Stimulated activated CD4-positive, alpha-beta T cell treated with anti-CD3 and anti-CD28 coated beads, Interleukin-15, amount 100 ng/mL, for 1 hour (primary cell): ENCODE data around the gene PDE4D.
"Not testable (repeated sequence)": the region's sequence is repeated elsewhere in the genome, so short reads cannot be mapped to it uniquely, and the experiment has no call there.

Experiments
- DNase-seq, 2 donors: peaks; one replicate each; pipeline ENCODE4 v3.0.0-alpha.2; 2020; ENCODE audit warnings: low read depth in 1 of 2, low spot score in 1 of 2

Gene PDE4D

GRCh38 chr5:59000211-59000610, 893.3 kb downstream of the PDE4D start:
- DNase-seq: no peak

- DNase-seq: no peak
Observed at GRCh38 chr5:58999804-59000203, 893.7 kb downstream of the PDE4D start.

GRCh38 chr5:58998544-58998943, 895.0 kb downstream of the PDE4D start:
- DNase-seq: no peak

- not testable (repeated sequence) for DNase-seq
Observed at GRCh38 chr5:58995779-58996178, 897.7 kb downstream of the PDE4D start.

- no peak for DNase-seq
Observed at GRCh38 chr5:58993461-58993860, 900.1 kb downstream of the PDE4D start.

- no peak for DNase-seq
Observed at GRCh38 chr5:58988938-58989337, 904.6 kb downstream of the PDE4D start.

- no peak for DNase-seq
Observed at GRCh38 chr5:58987193-58987592, 906.3 kb downstream of the PDE4D start.

GRCh38 chr5:58986281-58986680, 907.2 kb downstream of the PDE4D start:
- DNase-seq: no peak

GRCh38 chr5:58985759-58986158, 907.8 kb downstream of the PDE4D start:
- no peak for DNase-seq

GRCh38 chr5:58985311-58985710, 908.2 kb downstream of the PDE4D start:
- DNase-seq: no peak

GRCh38 chr5:58983526-58984452, 909.7 kb downstream of the PDE4D start:
- no peak for DNase-seq

GRCh38 chr5:58980890-58981289, 912.6 kb downstream of the PDE4D start:
- DNase-seq: no peak

GRCh38 chr5:58979090-58979489, 914.4 kb downstream of the PDE4D start:
- DNase-seq: no peak

- no peak for DNase-seq
Observed at GRCh38 chr5:58974601-58975000, 918.9 kb downstream of the PDE4D start.

GRCh38 chr5:58974083-58974482, 919.4 kb downstream of the PDE4D start:
- DNase-seq: no peak

GRCh38 chr5:58972301-58972700, 921.2 kb downstream of the PDE4D start:
- DNase-seq: no peak

- no peak for DNase-seq
Observed at GRCh38 chr5:58970766-58971165, 922.8 kb downstream of the PDE4D start.

GRCh38 chr5:58969795-58970194, 923.7 kb downstream of the PDE4D start:
- no peak for DNase-seq

- DNase-seq: no peak
Observed at GRCh38 chr5:58969253-58969652, 924.3 kb downstream of the PDE4D start.

GRCh38 chr5:58968350-58968749, 925.2 kb downstream of the PDE4D start:
- no peak for DNase-seq

- no peak for DNase-seq
Observed at GRCh38 chr5:58967597-58968281, 925.8 kb downstream of the PDE4D start.

- no peak for DNase-seq
Observed at GRCh38 chr5:58965677-58966414, 927.7 kb downstream of the PDE4D start.
